ENCODE data around the gene ARHGEF17.

ARHGEF17 gene

DNA sequence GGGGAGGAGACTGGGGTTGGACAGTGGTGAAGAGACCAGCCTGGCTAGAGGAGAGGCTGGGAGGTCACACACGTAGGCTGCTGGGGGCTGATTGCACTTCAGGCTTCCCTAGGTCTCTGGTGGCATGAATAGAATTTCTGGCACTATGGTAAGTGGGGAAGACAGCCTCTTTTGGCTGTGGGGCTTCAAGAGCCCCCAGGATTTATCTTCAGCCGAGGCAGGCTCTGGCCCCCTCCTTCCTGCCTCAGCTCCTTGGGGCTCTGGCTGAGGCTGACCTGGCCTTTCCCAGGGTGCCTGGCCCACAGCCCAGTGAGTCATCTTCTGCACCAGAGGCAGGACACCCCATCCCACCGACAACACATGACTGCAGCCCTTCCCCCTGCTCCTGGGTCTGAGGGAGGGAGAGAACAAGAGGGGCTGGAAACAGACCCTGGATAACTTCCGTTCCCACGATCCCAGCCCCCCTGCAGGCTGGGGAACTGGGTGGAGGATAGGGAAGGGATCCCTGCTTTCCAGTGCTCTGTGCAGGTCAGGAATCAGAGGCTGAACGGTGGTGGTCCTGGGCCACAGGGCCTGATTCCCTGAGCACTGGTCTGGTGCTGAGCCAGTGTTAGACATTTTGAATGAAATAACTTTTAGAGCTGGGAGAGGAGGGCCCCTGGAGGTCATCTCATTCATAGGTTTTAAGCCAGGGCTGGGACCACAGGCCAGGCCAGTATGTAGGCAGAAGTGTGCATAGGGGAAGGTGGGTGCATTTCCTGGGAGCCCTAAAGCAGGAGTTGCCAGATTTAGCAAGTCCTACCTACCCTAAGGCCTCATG, 26.5 kb downstream of the ARHGEF17 start:
- no peaks in the 10 kb centered on the region for H3K36me3 ChIP-seq (ENCODE audit: insufficient read depth, low read length)
- no peaks in the 10 kb centered on the region for H3K9me3 ChIP-seq (ENCODE audit: control insufficient read depth, insufficient read depth, low read length)
- no peak overlapping the region for H3K9ac ChIP-seq (ENCODE audit: low read depth, low read length)
- peaks cover 46% of the 10 kb centered on the region for H3K4me1 ChIP-seq (ENCODE audit: insufficient read depth, low read length)

DNA sequence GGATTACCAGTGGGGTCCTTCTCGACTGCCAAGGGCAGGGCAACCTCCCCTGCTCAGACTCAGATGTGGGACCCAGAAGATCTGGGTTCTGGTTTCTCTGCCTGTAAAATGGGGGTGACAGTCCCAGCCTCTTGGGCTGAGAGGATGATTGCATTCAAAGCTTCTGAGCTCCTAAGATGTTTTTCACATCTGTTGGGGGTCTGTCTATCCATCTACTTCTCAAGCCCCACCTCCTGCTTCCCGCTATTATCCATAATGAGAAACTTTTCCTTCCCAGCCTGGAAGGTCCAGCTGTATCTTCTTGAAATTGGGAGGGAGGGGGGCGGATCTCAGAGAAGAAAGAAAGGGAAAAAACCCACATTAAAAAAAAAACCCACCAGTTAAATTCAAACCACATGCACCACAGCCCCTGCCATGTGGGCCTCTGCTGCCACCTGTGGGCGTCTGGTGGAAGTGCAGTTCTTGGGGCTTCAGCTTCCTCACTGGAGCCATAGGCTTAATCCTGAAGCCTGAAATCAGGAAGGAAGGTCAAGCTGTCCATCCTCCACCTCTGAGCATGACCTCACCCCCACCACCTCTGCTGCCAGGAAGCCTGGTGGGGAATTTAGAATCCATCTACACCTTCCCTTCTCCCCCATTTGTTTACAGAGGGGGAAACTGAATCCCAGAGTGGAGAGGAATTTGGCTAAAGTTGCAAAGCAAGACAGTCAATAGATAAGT, 27.3 kb downstream of the ARHGEF17 start:
- Histone ChIP-seq H3K4me1 (ENCODE audit: insufficient read depth, low read length) (peaks cover 48% of the 10 kb centered on the region), H3K36me3 (ENCODE audit: insufficient read depth, low read length) (no peaks in the 10 kb centered on the region), H3K9ac (ENCODE audit: low read depth, low read length) (no peak overlapping the region), H3K9me3 (ENCODE audit: control insufficient read depth, insufficient read depth, low read length) (no peaks in the 10 kb centered on the region)

DNA sequence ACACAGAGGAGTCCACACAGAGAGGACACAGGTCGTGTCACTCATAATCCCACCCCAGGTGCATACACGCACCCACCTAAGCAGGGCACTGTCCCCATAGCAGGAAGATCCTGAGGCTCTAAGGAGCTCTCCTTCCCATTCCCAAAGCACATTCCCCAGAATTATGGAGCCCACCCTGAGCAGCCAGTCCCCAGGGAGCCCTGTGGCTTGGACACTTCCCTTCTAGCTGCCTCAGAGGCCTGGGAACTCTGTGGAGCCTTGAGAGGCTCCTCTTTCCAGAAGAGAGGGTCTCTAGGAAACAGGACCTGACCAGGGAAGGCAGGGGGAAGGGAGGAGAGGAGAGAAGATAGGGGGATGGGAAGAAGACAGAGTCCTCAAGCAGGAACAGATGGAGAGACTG, 29.8 kb downstream of the ARHGEF17 start:
- Histone ChIP-seq H3K36me3 (ENCODE audit: insufficient read depth, low read length) (no peaks in the 10 kb centered on the region), H3K9ac (ENCODE audit: low read depth, low read length) (no peak overlapping the region), H3K4me1 (ENCODE audit: insufficient read depth, low read length) (peaks cover 25% of the 10 kb centered on the region), H3K9me3 (ENCODE audit: control insufficient read depth, insufficient read depth, low read length) (no peaks in the 10 kb centered on the region)

DNA sequence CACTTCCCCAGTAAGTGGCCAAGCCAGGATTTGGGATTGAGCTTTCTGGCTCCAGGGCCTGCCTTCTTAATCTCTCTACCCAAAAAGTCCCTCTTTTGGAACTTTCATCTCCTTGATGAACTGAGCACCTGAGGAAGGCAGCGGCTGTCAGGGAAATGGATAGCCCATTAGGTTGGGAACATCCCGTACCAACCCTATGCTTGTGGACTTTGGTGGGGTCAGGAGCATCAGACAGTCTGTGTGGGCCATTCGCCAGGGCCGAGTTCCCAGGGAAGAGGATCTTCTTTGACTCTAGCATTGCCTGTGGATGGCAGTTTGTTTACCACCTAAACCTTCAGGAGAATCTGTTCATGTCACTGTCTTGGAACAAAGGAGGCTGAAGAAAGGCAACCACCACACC, 30.2 kb downstream of the ARHGEF17 start:
- Histone ChIP-seq H3K9me3 (ENCODE audit: control insufficient read depth, insufficient read depth, low read length) (no peaks in the 10 kb centered on the region), H3K4me1 (ENCODE audit: insufficient read depth, low read length) (peaks cover 23% of the 10 kb centered on the region), H3K36me3 (ENCODE audit: insufficient read depth, low read length) (no peaks in the 10 kb centered on the region), H3K9ac (ENCODE audit: low read depth, low read length) (no peak overlapping the region)

DNA sequence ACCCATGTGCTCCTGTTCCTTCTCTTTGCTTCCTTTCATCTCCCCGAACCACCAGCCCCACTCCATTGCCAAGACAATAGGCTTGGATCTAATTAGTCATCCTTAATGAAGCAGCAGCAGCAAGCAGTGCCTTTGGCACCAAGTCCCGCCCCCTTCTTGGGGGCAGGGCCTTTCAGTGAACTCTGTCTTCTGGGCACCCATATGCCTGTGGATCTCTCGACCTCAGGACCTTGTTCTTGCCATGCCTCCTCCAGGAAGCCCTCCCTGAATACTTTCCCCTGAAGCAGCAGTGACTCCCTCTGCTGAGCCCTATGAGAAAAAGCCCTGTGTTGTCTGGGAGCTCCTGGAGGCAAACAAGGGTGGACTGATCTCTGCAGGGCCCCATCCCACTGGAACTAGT, 32.1 kb downstream of the ARHGEF17 start:
- peaks cover 10% of the 10 kb centered on the region for H3K4me1 ChIP-seq (ENCODE audit: insufficient read depth, low read length)
- H3K9ac ChIP-seq (ENCODE audit: low read depth, low read length): no peak overlapping the region

DNA sequence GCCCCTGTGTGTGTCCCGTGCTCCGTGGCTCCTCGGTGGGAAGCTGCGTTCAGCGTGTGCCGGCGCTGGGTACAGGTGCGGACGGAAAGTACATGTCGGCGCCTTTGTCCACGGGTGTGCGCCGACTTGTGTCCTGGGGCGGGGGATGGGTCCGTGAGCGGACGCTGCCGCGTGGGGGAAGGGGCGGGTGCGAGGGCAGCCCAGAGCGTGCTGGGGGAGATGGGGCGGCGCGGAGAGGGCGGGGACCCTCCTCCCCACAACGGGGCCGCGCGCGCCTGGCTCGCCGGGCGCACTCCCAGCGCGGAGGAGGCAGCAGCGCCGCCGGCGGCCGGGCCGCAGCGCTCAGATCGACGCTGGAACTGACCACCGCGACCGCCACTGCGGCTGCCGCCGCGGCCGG, 34.6 kb downstream of the ARHGEF17 start:
- peaks cover 9% of the 10 kb centered on the region for H3K4me1 ChIP-seq (ENCODE audit: insufficient read depth, low read length)
- H3K9me3 ChIP-seq (ENCODE audit: control insufficient read depth, insufficient read depth, low read length): no peaks in the 10 kb centered on the region
- no peaks in the 10 kb centered on the region for H3K36me3 ChIP-seq (ENCODE audit: insufficient read depth, low read length)
- H3K9ac ChIP-seq (ENCODE audit: low read depth, low read length): peak overlapping the region; percentile 24; the same call in 1 of the 2 replicates

More for the DNA sequence above, 32.1 kb downstream of the ARHGEF17 start:
- no peaks in the 10 kb centered on the region for H3K9me3 ChIP-seq (ENCODE audit: control insufficient read depth, insufficient read depth, low read length)
- H3K36me3 ChIP-seq (ENCODE audit: insufficient read depth, low read length): no peaks in the 10 kb centered on the region

DNA sequence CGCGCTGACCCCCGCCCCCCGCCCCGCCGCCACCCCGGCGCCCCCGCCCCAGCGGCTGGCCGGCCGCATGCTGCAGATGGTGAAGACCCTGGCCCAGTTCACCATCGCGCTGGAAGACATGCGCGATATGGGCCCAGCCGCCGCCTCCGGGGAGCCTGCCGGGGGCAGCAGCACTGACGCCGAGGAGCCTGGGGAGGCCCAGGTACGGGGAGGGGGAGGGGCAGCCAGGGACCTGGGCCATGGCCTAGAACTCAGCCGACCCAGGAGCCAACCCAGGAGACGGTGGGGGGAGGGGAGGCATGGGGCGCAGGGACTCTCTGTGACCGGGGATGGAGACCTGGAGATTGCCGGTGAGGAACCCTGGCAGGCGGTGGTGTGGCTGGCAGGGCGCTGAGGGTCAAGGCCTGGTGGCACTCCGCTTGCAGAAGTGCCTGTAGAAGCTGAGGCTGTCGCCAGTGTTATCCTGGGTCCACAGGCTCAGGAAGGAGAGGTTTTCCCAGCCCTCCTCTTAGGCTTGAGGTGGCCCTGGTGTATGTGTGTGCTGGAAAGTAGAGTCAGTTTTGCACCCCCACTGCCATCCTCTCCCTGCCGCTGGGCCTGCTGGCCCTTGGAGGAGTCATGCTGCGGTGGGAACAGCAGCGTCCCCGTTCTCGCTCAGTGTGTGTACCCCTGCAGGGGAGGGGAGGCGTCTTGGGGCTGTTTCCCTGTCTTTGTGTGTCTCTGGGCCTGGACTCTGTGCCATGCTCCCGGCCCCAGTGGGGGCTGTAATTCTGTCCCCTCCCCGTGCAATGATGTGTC, 35.2 kb downstream of the ARHGEF17 start:
- Histone ChIP-seq H3K9me3 (ENCODE audit: control insufficient read depth, insufficient read depth, low read length) (no peaks in the 10 kb centered on the region), H3K4me1 (ENCODE audit: insufficient read depth, low read length) (peaks cover 9% of the 10 kb centered on the region), H3K36me3 (ENCODE audit: insufficient read depth, low read length) (no peaks in the 10 kb centered on the region), H3K9ac (ENCODE audit: low read depth, low read length) (peak overlapping the region; percentile 11; the same call in 1 of the 2 replicates)

DNA sequence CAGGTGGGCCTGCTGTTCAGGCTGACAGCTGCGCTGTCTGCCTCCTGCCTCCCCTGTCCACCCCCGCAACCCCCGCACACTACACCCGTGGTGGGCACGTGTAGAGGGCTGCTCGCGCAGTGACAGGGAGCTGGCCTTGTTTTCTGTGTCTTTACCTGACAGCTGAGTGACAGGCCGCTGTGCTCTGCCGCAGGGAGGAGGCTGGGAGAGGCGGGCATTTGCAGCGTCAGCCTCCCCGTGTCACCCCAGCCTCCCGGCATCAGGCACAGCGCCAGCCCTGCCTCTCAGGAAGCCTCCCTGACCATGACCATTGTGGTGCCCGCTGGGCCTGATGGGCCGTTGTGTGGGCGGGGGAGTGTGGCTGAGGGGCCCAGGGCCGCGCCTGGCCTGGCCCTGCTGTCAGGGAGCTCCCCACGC, 36.1 kb downstream of the ARHGEF17 start:
- no peaks in the 10 kb centered on the region for H3K9me3 ChIP-seq (ENCODE audit: control insufficient read depth, insufficient read depth, low read length)
- H3K9ac ChIP-seq (ENCODE audit: low read depth, low read length): no peak overlapping the region
- peaks cover 9% of the 10 kb centered on the region for H3K4me1 ChIP-seq (ENCODE audit: insufficient read depth, low read length)
- no peaks in the 10 kb centered on the region for H3K36me3 ChIP-seq (ENCODE audit: insufficient read depth, low read length)

DNA sequence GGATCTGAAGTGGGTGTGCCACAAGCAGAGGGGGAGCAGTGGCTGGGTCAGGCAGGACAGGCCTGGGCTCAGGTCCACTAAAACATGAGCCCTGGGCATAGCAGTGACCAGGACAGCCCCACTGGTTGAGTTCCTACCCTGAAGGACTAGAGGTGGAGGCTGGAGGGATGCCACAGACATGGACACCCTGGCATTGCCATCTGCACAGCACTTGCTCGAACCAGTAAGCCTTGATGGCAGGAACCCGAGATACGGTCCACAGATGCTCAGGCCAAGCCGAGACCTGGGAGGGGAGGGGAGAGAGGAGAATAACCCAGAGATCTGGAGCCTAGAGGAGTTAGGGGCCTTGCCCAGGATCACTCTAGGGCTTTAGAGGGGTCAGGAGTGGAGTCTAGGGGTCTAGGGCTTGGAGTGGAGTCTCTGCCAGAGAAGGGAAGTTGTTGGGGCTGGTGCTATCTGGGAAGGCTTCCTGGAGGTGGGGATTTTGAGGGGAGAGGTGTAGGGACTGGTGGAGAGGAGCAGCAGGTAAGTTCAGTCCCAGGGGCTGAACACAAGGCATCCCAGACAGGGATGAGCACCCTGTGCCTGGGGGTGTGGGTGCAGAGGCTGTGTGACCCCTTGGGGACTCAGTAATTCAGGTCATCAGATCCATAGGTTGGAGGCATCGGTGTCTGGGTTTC, 37.5 kb downstream of the ARHGEF17 start:
- Histone ChIP-seq H3K36me3 (ENCODE audit: insufficient read depth, low read length) (no peaks in the 10 kb centered on the region), H3K9ac (ENCODE audit: low read depth, low read length) (no peak overlapping the region)

DNA sequence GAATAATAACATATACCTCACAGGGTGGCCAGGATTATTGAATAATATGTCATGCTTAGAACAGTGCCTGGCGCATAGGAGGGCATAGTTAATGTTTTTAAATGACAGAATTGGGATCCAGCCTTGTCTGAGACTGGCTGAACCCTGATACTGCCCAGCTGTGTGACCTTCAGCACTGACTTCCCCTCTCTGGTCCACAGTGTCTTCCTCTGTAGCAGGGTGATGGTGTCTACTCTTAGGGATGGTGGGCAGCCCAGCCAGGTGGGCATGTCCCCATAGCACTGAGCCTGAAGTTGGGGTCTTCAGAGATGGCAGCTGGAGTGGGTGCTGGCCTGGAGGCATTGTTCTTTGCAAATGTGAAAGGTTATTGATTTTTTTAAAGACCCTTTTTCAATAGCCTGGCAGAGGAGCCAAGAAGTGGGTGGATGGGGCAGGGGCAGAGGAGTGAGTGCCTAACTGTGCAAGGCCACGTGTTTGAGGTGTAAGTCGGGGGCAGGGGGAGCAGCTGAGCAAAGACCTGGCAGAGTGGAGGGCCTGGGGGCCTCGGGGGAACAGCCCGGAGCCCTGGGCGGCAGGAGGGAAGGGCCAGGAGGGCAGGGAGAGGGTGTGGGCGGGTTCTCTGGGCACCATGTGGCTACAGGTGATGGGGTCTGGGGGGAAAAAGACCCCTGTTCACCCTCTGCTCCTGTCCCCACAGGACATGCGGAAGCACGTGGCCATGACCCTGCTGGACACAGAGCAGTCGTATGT, 38.3 kb downstream of the ARHGEF17 start:
- H3K9me3 ChIP-seq (ENCODE audit: control insufficient read depth, insufficient read depth, low read length): no peaks in the 10 kb centered on the region
- H3K4me1 ChIP-seq (ENCODE audit: insufficient read depth, low read length): peaks cover 5% of the 10 kb centered on the region; the same call in 1 of the 2 replicates
- H3K36me3 ChIP-seq (ENCODE audit: insufficient read depth, low read length): no peaks in the 10 kb centered on the region
- no peak overlapping the region for H3K9ac ChIP-seq (ENCODE audit: low read depth, low read length)

More for the DNA sequence above, 37.5 kb downstream of the ARHGEF17 start:
- H3K4me1 ChIP-seq (ENCODE audit: insufficient read depth, low read length): peaks cover 5% of the 10 kb centered on the region; the same call in 1 of the 2 replicates
- no peaks in the 10 kb centered on the region for H3K9me3 ChIP-seq (ENCODE audit: control insufficient read depth, insufficient read depth, low read length)

DNA sequence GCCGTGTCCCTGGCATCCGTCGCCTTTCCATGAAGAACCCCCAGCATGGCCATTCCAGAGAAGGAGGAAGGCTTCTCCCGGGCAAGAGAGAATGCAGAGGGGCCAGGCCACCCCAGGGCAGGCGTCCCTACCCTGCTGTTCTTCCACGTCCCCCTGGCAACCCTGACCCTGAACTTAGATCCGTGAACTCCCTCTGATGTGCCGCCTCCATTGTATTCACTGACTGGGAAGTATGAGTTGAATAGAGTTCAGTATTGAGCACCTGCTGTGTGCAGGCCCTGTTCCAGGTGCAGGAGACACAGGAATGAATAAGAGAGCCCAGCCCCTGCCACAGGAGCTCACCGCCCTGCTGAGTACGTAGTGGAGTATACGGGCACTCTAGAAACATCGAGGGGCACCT, 39.0 kb downstream of the ARHGEF17 start:
- Histone ChIP-seq H3K36me3 (ENCODE audit: insufficient read depth, low read length) (no peaks in the 10 kb centered on the region), H3K9ac (ENCODE audit: low read depth, low read length) (no peak overlapping the region), H3K4me1 (ENCODE audit: insufficient read depth, low read length) (peaks cover 5% of the 10 kb centered on the region; the same call in 1 of the 2 replicates), H3K9me3 (ENCODE audit: control insufficient read depth, insufficient read depth, low read length) (no peaks in the 10 kb centered on the region)

DNA sequence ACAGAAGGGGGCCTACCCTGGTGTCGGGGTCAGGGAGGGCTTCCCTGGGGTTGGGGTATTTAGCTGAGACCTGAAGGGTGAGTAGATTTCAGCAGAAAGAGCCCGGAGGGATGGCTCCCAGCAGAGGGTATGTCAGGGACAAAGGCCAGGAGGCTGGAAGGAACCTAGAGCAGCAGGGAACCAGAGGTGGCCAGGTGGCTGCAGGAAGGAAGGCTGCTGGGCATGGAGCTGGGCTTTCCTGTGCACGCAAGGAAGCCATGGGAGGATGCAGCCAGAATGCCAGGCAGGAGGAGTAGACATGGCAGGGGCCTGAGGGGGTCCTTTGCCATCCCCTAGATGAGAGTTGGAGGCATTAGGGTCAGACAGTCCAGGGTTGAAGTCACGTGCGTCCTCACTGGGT, 40.8 kb downstream of the ARHGEF17 start:
- Histone ChIP-seq H3K36me3 (ENCODE audit: insufficient read depth, low read length) (no peaks in the 10 kb centered on the region), H3K9me3 (ENCODE audit: control insufficient read depth, insufficient read depth, low read length) (no peaks in the 10 kb centered on the region), H3K4me1 (ENCODE audit: insufficient read depth, low read length) (no peaks in the 10 kb centered on the region), H3K9ac (ENCODE audit: low read depth, low read length) (no peak overlapping the region)

DNA sequence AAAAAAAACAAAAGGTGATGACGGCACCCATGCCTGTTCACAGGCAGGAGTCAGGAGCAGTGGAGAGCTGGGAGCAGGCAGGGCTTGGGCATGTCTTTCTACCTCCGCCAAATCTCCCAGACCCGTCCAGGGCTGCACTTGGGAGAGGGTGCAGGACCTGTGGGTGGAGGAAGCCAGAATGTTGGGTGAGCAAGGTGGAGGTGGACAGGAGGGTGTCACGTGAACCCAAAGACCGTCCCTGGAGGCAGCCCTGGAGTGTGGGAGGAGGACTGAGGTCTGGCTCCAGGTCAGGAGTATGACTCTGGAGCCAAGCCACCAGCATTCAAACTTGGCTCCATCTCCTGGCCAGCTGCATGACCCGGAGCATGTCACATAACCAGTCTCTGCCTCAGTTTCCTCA, 41.6 kb downstream of the ARHGEF17 start:
- H3K36me3 ChIP-seq (ENCODE audit: insufficient read depth, low read length): no peaks in the 10 kb centered on the region
- no peaks in the 10 kb centered on the region for H3K4me1 ChIP-seq (ENCODE audit: insufficient read depth, low read length)
- H3K9me3 ChIP-seq (ENCODE audit: control insufficient read depth, insufficient read depth, low read length): no peaks in the 10 kb centered on the region
- H3K9ac ChIP-seq (ENCODE audit: low read depth, low read length): no peak overlapping the region
